Measurements from ENCODE around the gene DHX32. TPM values are rescaled to one million over a fixed set of nuclear protein-coding genes. Genes with fewer than 3 reads are reported as not detected.

Gene DHX32
- 24.3 and 27.4 TPM in 2 replicates for total RNA-seq

GRCh38 chr10:125881192-125881591 is at the start of gene DHX32:
TSS of gene DHX32 (minus strand) at chr10:125881292. CDS start at chr10:125880824, 468 bp downstream.

GRCh38 chr10:125896088-125896934 is 15.2 kb upstream of the DHX32 start, which contains the start of gene FANK1:
TSS of gene FANK1 (plus strand) at chr10:125896564. CDS start at chr10:125896643, 79 bp downstream.

GRCh38 chr10:125822878-125823662 is 58.0 kb downstream of the DHX32 start, which contains the start of the genes BCCIP and UROS:
TSS of gene BCCIP (plus strand) at chr10:125823546. CDS start at chr10:125823558, 12 bp downstream.
TSS of gene UROS (minus strand) at chr10:125823258. CDS start at chr10:125816499, 6,759 bp downstream.

Other genes with a start within 250 kb of the DHX32 start
- gene TEX36, start 198.1 kb downstream of the DHX32 start, total RNA-seq: 0.16 TPM in 1 of 2 replicates, not detected in the other
- 14.5 and 21.0 TPM in 2 replicates for gene EDRF1, start 161.6 kb downstream of the DHX32 start, total RNA-seq
- gene MMP21, start 105.5 kb downstream of the DHX32 start, total RNA-seq: not detected in 2 replicates
- gene UROS, start 58.0 kb downstream of the DHX32 start, total RNA-seq: 38.1 and 69.2 TPM in 2 replicates
- 25.7 and 31.7 TPM in 2 replicates for gene BCCIP, start 57.7 kb downstream of the DHX32 start, total RNA-seq
- gene FANK1, start 15.3 kb upstream of the DHX32 start, total RNA-seq: 6.0 and 8.5 TPM in 2 replicates